Measurements from ENCODE around the gene CDC37. TPM values are rescaled to one million over a fixed set of nuclear protein-coding genes. Genes with fewer than 3 reads are reported as not detected.
A peak's percentile ranks its signal among the peaks of the same experiment; 100 is the strongest.

Gene CDC37
- total RNA-seq, 2 donors from 2014 or later = 128 to 137 TPM

DNA sequence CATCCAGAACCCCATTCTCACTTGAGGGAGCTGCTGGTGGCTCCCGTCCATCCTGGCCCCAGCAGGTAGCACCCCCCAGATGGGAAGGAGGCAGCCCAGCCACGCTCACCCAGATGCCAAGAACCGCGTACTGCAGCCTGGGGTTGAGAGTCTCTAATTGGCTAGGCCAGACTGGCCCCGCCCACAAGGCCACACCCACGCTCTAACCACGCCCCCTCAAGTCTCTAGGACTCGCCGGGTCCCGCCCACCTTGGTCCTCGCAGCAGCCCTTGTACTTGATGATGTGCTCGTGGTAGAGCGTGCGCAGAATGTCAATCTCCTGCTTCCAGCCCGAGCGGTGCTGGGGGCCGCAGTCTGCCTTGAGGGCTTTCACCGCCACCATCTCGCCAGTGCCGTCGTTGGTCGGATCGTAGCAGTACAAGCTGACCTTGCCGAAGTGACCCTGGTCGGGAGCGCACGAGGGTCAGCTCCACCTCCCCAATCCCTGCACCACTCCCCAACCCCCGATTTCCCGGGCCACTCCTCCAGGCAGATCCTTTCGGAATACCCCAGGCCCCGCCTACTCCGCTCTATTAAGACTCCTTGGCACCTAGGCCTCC, 49.5 kb downstream of the CDC37 start:
- H3K9me3 Mint-ChIP-seq = no peaks in the 10 kb centered on the region
- peak; percentile 18 to 38 for ATAC-seq (replicated peaks in 1 of 2)
- peak; percentile 42 to 58 for DNase-seq
- peaks cover 4 to 27% of the 10 kb centered on the region in 2 donors for H3K36me3 Mint-ChIP-seq (ENCODE audit: insufficient read depth in 2 of 2)
- no peak overlapping the region for H3K27ac Mint-ChIP-seq
- H3K4me3 Mint-ChIP-seq = no peak overlapping the region
- H3K4me1 Mint-ChIP-seq (ENCODE audit: low read depth) = no peaks in the 10 kb centered on the region
- no peaks in the 10 kb centered on the region for H3K27me3 Mint-ChIP-seq (ENCODE audit: low read depth)

DNA sequence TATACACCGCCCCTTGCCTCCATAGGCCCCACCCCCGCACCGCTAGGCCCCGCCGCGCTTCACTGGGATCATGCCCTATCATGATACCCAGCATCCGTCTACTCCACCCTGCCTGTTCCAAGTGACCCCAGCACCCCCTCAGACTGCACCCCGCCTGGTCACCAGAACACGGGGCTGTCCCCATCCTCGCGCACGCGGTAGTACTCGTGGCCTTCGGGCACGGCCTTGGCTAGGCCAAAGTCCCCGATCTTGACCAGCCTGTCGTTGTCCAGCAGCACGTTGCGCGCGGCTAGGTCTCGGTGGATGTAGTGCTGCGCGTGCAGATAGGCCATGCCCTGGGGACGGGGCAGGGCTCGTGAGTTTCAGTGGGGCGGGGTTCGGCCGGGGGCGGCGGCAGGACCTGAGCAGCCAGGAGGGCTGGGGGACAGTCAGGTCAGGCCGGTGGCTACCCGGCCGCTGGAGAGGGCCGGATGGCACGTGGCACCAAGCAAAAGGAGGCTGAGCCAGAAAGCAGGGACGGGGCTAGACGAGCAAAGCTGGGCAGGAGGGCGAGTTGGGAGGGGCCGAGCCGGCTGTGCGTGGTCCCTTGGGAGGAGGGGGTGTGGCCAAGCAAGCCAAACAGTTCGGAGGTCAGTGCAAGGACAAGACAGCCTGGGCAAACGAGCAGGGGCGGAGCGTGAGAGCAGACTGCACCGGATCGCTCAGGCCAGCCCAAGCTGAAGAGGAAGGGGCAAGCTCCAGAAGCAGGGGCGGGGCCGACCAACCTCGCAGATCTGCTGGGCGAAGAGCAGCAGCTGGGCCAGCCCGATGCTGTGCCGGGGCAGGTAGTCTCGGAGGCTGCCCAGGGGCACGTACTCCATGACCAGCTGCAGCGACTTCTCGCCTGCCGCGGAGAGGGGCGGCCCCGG, 50.3 kb downstream of the CDC37 start:
- Mint-ChIP-seq H3K9me3 (no peaks in the 10 kb centered on the region), H3K4me3 (no peak overlapping the region), H3K27ac (no peak overlapping the region), H3K27me3 (ENCODE audit: low read depth) (no peaks in the 10 kb centered on the region), H3K36me3 (ENCODE audit: insufficient read depth in 2 of 2) (peaks cover 4 to 29% of the 10 kb centered on the region in 2 donors), H3K4me1 (ENCODE audit: low read depth) (no peaks in the 10 kb centered on the region)
- ATAC-seq (replicated peaks in 1 of 2) (no peak), DNase-seq (no peak)

DNA sequence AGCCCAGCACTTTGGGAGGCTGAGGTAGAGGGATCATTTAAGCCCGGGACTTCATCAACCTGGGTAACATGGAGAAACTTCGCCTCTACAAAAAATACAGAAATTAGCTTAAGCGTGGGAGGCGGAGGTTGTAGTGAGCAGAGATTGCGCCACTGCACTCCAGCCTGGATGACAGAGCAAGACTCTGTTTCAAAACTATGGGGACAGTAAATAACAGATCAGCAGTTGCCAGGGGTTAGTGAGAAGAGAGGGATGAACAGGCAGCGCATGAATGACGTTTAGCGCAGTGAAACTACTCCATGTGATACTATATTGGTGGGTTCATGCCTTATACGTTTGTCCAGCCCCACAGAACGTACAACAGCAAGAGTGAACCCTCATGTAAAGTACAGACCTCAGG, 56.8 kb downstream of the CDC37 start:
- DNase-seq (no peak), ATAC-seq (replicated peaks in 1 of 2) (no peak)
- Mint-ChIP-seq H3K27me3 (ENCODE audit: low read depth) (no peaks in the 10 kb centered on the region), H3K27ac (no peak overlapping the region), H3K4me1 (ENCODE audit: low read depth) (no peaks in the 10 kb centered on the region), H3K4me3 (no peak overlapping the region), H3K36me3 (ENCODE audit: insufficient read depth in 2 of 2) (peaks cover 0 to 11% of the 10 kb centered on the region in 2 donors), H3K9me3 (no peaks in the 10 kb centered on the region)

DNA sequence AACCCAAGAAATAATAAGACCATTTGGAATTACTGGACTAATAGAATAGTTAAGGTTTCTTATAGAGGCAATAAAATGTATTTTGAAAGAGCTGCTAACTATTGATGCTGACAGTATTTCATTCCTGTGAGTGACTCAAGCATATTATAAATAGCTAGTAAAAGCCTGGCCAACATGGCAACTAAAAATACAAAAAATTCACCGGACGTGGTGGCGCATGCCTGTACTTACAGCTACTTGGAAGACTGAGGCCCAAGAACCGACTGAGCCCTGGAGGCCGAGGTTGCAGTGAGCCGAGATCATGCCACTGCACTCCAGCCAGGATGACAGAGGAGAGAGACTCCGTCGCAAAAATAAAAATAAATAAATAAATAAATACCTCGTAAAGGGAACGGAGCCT, 58.6 kb downstream of the CDC37 start:
- H3K27me3 Mint-ChIP-seq (ENCODE audit: low read depth) = no peaks in the 10 kb centered on the region
- H3K4me3 Mint-ChIP-seq = no peak overlapping the region
- H3K27ac Mint-ChIP-seq = no peak overlapping the region
- H3K36me3 Mint-ChIP-seq (ENCODE audit: insufficient read depth in 2 of 2) = peaks cover 0 to 2% of the 10 kb centered on the region in 2 donors
- no peak for DNase-seq
- ATAC-seq (replicated peaks in 1 of 2) = no peak
- no peaks in the 10 kb centered on the region for H3K9me3 Mint-ChIP-seq
- peaks cover 12% of the 10 kb centered on the region for H3K4me1 Mint-ChIP-seq (ENCODE audit: low read depth)

DNA sequence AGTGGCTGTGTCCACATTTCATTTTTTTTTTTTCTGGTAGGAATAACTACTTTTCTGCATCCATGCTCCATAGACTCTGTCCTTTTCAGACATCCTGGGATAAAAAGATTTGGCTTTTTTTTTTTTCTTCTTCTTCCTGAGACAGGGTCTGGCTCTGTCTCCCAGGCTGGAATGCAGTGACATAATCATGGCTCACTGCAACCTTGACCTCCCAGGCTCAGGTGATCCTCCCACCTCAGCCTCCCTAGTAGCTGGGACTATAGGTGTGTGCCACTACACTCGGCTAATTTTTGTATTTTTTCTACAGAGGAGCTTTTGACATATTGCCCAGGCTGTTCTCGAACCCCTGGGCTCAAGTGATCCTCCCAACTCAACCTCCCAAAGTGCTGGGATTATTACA, 59.8 kb downstream of the CDC37 start:
- Mint-ChIP-seq H3K4me3 (no peak overlapping the region), H3K27ac (no peak overlapping the region), H3K36me3 (ENCODE audit: insufficient read depth in 2 of 2) (peaks cover 1 to 2% of the 10 kb centered on the region in 2 donors), H3K4me1 (ENCODE audit: low read depth) (peaks cover 25% of the 10 kb centered on the region), H3K9me3 (no peaks in the 10 kb centered on the region), H3K27me3 (ENCODE audit: low read depth) (no peaks in the 10 kb centered on the region)
- no peak for DNase-seq
- ATAC-seq (replicated peaks in 1 of 2) = no peak

Other genes with a start within 250 kb of the CDC37 start
- gene DNMT1, start 208.6 kb downstream of the CDC37 start, total RNA-seq = 100 to 1,000 TPM; 294 to 304 TPM
- 10 to 100 TPM; 11.5 to 11.6 TPM for gene S1PR2, start 172.2 kb downstream of the CDC37 start, total RNA-seq
- 10 to 100 TPM; 83.2 to 93.6 TPM for gene MRPL4, start 151.3 kb downstream of the CDC37 start, total RNA-seq
- gene ICAM1, start 132.4 kb downstream of the CDC37 start, total RNA-seq = 10 to 100 TPM; 20.7 to 40.1 TPM
- gene ICAM4, start 116.6 kb downstream of the CDC37 start, total RNA-seq = 1 to 10 TPM; 1.5 to 1.9 TPM
- gene ICAM5, start 113.6 kb downstream of the CDC37 start, total RNA-seq = 1 to 10 TPM; 3.1 to 3.8 TPM
- 1 to 10 TPM; 5.9 TPM for gene ZGLP1, start 93.7 kb downstream of the CDC37 start, total RNA-seq
- 10 to 100 TPM; 13.0 to 16.3 TPM for gene FDX2, start 87.5 kb downstream of the CDC37 start, total RNA-seq
- 10 to 100 TPM; 60.2 to 68.3 TPM for gene RAVER1, start 70.0 kb downstream of the CDC37 start, total RNA-seq
- gene ICAM3, start 63.9 kb downstream of the CDC37 start, total RNA-seq = 100 to 1,000 TPM; 163 to 183 TPM
- gene TYK2, start 23.0 kb downstream of the CDC37 start, total RNA-seq = 100 to 1,000 TPM; 174 to 222 TPM
- gene PDE4A, start 17.0 kb upstream of the CDC37 start, total RNA-seq = 10 to 100 TPM; 21.8 to 36.8 TPM
- 10 to 100 TPM; 65.2 to 70.7 TPM for gene KEAP1, start 99.8 kb upstream of the CDC37 start, total RNA-seq
- 1 to 10 TPM in 1 of 2 donors, under 1 TPM in 1; 0.19 to 1.8 TPM for gene S1PR5, start 113.9 kb upstream of the CDC37 start, total RNA-seq
- 10 to 100 TPM; 35.4 to 37.0 TPM for gene ATG4D, start 140.4 kb upstream of the CDC37 start, total RNA-seq
- 10 to 100 TPM; 48.4 to 61.7 TPM for gene KRI1, start 162.5 kb upstream of the CDC37 start, total RNA-seq
- gene CDKN2D, start 165.4 kb upstream of the CDC37 start, total RNA-seq = 10 to 100 TPM; 69.6 to 72.8 TPM
- not detected for gene AP1M2, start 183.8 kb upstream of the CDC37 start, total RNA-seq
- gene SLC44A2, start 222.0 kb upstream of the CDC37 start, total RNA-seq = 100 to 1,000 TPM; 131 to 148 TPM